ENCODE results near the gene KCNJ6. TPM values are rescaled to one million over a fixed set of nuclear protein-coding genes. Genes with fewer than 3 reads are reported as not detected.

KCNJ6 gene
- total and polyA plus RNA-seq, 4 donors: 0.01 TPM; not detected in 3

DNA sequence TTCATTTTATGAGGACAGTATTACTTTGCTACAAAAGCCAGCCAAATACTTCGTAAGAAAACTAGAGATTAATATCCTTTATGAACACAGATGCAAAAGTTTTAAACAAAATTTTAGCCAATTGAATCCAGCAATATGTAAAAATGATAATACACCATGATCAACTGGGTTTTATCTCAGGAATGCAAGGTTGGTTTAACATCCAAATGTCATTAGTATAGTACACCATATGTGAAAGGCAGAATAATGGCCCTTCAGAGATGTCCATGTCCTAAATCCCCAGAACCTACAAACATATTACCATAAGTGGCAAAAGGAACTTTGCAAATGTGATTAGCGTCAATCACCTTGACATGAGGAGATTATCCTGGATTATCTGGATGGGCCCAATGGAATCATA is 16.7 kb upstream of the KCNJ6 start:
- Histone ChIP-seq H3K9me3 (ENCODE audit: control insufficient read depth in 4 of 4, low read length in 3 of 4) (peaks cover 0 to 7% (median 4%) of the 10 kb centered on the region in 4 donors), H3K4me1 (ENCODE audit: control insufficient read depth in 4 of 4, insufficient read depth in 4 of 4, low read length in 3 of 4) (no peaks in the 10 kb centered on the region), H3K36me3 (ENCODE audit: control insufficient read depth in 4 of 4, insufficient read depth in 3 of 4, low read depth in 1 of 4, low read length in 3 of 4) (no peaks in the 10 kb centered on the region), H3K27me3 (ENCODE audit: control insufficient read depth in 4 of 4, insufficient read depth in 4 of 4, low read length in 3 of 4) (peaks cover 0 to 5% (median 0%) of the 10 kb centered on the region in 4 donors), H3K9ac (ENCODE audit: low read depth in 1 of 2, low read length in 2 of 2) (no peak overlapping the region), H3K27ac (ENCODE audit: low read depth in 1 of 2, low read length in 2 of 2) (no peak overlapping the region), H3K4me3 (ENCODE audit: low read depth in 1 of 3, low read length in 3 of 3) (no peak overlapping the region)
- 82% methylated on average over 2 of the region's 2 CpGs for WGBS
- no peak for DNase-seq (ENCODE audit: low spot score)
- TF ChIP-seq FOXA2 (IDR thresholded peaks at IDR 0.05): no peak
- TF ChIP-seq EGR1 (IDR thresholded peaks at IDR 0.05; ENCODE audit: low read depth in 2 of 2): no peak
- no peak for TF ChIP-seq MAX (IDR thresholded peaks at IDR 0.05)
- TF ChIP-seq, protein P1, sequence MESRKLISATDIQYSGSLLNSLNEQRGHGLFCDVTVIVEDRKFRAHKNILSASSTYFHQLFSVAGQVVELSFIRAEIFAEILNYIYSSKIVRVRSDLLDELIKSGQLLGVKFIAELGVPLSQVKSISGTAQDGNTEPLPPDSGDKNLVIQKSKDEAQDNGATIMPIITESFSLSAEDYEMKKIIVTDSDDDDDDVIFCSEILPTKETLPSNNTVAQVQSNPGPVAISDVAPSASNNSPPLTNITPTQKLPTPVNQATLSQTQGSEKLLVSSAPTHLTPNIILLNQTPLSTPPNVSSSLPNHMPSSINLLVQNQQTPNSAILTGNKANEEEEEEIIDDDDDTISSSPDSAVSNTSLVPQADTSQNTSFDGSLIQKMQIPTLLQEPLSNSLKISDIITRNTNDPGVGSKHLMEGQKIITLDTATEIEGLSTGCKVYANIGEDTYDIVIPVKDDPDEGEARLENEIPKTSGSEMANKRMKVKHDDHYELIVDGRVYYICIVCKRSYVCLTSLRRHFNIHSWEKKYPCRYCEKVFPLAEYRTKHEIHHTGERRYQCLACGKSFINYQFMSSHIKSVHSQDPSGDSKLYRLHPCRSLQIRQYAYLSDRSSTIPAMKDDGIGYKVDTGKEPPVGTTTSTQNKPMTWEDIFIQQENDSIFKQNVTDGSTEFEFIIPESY (IDR thresholded peaks at IDR 0.05): no peak
- TF ChIP-seq, protein P2, sequence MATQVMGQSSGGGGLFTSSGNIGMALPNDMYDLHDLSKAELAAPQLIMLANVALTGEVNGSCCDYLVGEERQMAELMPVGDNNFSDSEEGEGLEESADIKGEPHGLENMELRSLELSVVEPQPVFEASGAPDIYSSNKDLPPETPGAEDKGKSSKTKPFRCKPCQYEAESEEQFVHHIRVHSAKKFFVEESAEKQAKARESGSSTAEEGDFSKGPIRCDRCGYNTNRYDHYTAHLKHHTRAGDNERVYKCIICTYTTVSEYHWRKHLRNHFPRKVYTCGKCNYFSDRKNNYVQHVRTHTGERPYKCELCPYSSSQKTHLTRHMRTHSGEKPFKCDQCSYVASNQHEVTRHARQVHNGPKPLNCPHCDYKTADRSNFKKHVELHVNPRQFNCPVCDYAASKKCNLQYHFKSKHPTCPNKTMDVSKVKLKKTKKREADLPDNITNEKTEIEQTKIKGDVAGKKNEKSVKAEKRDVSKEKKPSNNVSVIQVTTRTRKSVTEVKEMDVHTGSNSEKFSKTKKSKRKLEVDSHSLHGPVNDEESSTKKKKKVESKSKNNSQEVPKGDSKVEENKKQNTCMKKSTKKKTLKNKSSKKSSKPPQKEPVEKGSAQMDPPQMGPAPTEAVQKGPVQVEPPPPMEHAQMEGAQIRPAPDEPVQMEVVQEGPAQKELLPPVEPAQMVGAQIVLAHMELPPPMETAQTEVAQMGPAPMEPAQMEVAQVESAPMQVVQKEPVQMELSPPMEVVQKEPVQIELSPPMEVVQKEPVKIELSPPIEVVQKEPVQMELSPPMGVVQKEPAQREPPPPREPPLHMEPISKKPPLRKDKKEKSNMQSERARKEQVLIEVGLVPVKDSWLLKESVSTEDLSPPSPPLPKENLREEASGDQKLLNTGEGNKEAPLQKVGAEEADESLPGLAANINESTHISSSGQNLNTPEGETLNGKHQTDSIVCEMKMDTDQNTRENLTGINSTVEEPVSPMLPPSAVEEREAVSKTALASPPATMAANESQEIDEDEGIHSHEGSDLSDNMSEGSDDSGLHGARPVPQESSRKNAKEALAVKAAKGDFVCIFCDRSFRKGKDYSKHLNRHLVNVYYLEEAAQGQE (IDR thresholded peaks at IDR 0.05): no peak
- no peak for TF ChIP-seq GABPA (IDR thresholded peaks at IDR 0.05 in 1 of 2, conservative IDR thresholded peaks at IDR 0.05 in 1 of 2)
- TF ChIP-seq RAD21 (IDR thresholded peaks at IDR 0.05): no peak

DNA sequence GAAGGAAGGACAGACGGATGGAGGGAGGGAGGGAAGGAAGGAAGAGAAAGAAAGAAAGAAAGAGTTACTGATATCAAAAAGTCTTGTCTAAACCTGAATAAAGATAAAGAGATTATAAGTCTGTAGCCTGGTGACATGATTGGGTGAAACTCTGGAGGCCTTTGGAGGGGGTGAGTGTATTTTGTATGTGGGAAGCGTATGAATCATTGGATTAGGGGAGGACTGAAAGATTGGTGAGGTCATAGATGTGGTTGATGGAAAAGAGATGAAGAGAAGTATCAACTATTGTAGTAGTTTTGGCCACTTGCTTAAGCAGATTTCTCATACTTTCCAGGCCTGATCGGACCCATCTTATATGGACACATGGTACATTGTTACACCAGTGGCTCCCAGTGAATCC is 11.5 kb upstream of the KCNJ6 start:
- H3K4me1 ChIP-seq (ENCODE audit: control insufficient read depth in 4 of 4, insufficient read depth in 4 of 4, low read length in 3 of 4): no peaks in the 10 kb centered on the region
- TF ChIP-seq FOXA2 (IDR thresholded peaks at IDR 0.05) (no peak), MAX (IDR thresholded peaks at IDR 0.05) (no peak), HNF4A (conservative IDR thresholded peaks at IDR 0.05) (no peak), RXRA (IDR thresholded peaks at IDR 0.05) (no peak), EGR1 (IDR thresholded peaks at IDR 0.05; ENCODE audit: low read depth in 2 of 2) (no peak), YY1 (IDR thresholded peaks at IDR 0.05) (no peak)
- TF ChIP-seq, protein P1 (IDR thresholded peaks at IDR 0.05): no peak
- no peak for DNase-seq (ENCODE audit: low spot score)
- H3K36me3 ChIP-seq (ENCODE audit: control insufficient read depth in 4 of 4, insufficient read depth in 3 of 4, low read depth in 1 of 4, low read length in 3 of 4): no peaks in the 10 kb centered on the region
- H3K9me3 ChIP-seq (ENCODE audit: control insufficient read depth in 4 of 4, low read length in 3 of 4): peaks cover 0 to 7% (median 3%) of the 10 kb centered on the region in 4 donors
- no peak overlapping the region for H3K9ac ChIP-seq (ENCODE audit: low read depth in 1 of 2, low read length in 2 of 2)
- H3K27ac ChIP-seq (ENCODE audit: low read depth in 1 of 2, low read length in 2 of 2): no peak overlapping the region
- WGBS: 63% methylated on average over 3 of the region's 3 CpGs
- H3K27me3 ChIP-seq (ENCODE audit: control insufficient read depth in 4 of 4, insufficient read depth in 4 of 4, low read length in 3 of 4): no peaks in the 10 kb centered on the region
- no peak overlapping the region for H3K4me3 ChIP-seq (ENCODE audit: low read depth in 1 of 3, low read length in 3 of 3)

Measured in liver (tissue), 9 donors.